Measurements from ENCODE around the gene TCEA2. TPM values are rescaled to one million over a fixed set of nuclear protein-coding genes. Genes with fewer than 3 reads are reported as not detected.

TCEA2 gene
- total and polyA plus RNA-seq, 2 of the 13 experiments (the other 11 are each of a cell fraction or from before 2014, with no cell fraction given) = 28.1 to 33.7 TPM

- TF ChIP-seq ZNF503 (CRISPR knock-in tag; IDR thresholded peaks at IDR 0.05) (no peak), ZNF101 (CRISPR knock-in tag; IDR thresholded peaks at IDR 0.05; ENCODE audit: borderline replicate concordance, low read depth) (no peak), ZNF841 (CRISPR knock-in tag; IDR thresholded peaks at IDR 0.05; ENCODE audit: borderline replicate concordance) (no peak), NFKBIZ (CRISPR knock-in tag; IDR thresholded peaks at IDR 0.05) (no peak), MIER3 (CRISPR knock-in tag; IDR thresholded peaks at IDR 0.05; ENCODE audit: borderline replicate concordance) (no peak), ZNF121 (CRISPR knock-in tag; IDR thresholded peaks at IDR 0.05) (peak; percentile 1; the same call in 1 of the 2 replicates), DMTF1 (CRISPR knock-in tag; IDR thresholded peaks at IDR 0.05) (no peak), ZKSCAN1 (IDR thresholded peaks at IDR 0.05; ENCODE audit: low read length) (no peak), ZNF577 (CRISPR knock-in tag; IDR thresholded peaks at IDR 0.05; ENCODE audit: borderline replicate concordance, low read depth) (no peak), ZSCAN20 (CRISPR knock-in tag; IDR thresholded peaks at IDR 0.05; ENCODE audit: borderline replicate concordance) (no peak), SALL2 (CRISPR knock-in tag; IDR thresholded peaks at IDR 0.05) (no peak), ZNF558 (CRISPR knock-in tag; IDR thresholded peaks at IDR 0.05; ENCODE audit: borderline replicate concordance) (0 out of 2 replicates have a peak, but pooled peaks have one; percentile 16), RFX5 (IDR thresholded peaks at IDR 0.05; ENCODE audit: low read depth, low read length) (no peak), ZNF496 (CRISPR knock-in tag; IDR thresholded peaks at IDR 0.05; ENCODE audit: insufficient replicate concordance) (no peak), ZNF460 (CRISPR knock-in tag; IDR thresholded peaks at IDR 0.05; ENCODE audit: borderline replicate concordance) (no peak)
- TF ChIP-seq, protein P1, sequence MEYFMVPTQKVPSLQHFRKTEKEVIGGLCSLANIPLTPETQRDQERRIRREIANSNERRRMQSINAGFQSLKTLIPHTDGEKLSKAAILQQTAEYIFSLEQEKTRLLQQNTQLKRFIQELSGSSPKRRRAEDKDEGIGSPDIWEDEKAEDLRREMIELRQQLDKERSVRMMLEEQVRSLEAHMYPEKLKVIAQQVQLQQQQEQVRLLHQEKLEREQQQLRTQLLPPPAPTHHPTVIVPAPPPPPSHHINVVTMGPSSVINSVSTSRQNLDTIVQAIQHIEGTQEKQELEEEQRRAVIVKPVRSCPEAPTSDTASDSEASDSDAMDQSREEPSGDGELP (IDR thresholded peaks at IDR 0.05; ENCODE audit: borderline replicate concordance, low read depth) = peak; percentile 75; the same call in 1 of the 2 replicates
- TF ChIP-seq, protein P2, sequence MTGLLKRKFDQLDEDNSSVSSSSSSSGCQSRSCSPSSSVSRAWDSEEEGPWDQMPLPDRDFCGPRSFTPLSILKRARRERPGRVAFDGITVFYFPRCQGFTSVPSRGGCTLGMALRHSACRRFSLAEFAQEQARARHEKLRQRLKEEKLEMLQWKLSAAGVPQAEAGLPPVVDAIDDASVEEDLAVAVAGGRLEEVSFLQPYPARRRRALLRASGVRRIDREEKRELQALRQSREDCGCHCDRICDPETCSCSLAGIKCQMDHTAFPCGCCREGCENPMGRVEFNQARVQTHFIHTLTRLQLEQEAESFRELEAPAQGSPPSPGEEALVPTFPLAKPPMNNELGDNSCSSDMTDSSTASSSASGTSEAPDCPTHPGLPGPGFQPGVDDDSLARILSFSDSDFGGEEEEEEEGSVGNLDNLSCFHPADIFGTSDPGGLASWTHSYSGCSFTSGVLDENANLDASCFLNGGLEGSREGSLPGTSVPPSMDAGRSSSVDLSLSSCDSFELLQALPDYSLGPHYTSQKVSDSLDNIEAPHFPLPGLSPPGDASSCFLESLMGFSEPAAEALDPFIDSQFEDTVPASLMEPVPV (CRISPR knock-in tag; IDR thresholded peaks at IDR 0.05) = peak; percentile 48
- TF ChIP-seq, protein P3, sequence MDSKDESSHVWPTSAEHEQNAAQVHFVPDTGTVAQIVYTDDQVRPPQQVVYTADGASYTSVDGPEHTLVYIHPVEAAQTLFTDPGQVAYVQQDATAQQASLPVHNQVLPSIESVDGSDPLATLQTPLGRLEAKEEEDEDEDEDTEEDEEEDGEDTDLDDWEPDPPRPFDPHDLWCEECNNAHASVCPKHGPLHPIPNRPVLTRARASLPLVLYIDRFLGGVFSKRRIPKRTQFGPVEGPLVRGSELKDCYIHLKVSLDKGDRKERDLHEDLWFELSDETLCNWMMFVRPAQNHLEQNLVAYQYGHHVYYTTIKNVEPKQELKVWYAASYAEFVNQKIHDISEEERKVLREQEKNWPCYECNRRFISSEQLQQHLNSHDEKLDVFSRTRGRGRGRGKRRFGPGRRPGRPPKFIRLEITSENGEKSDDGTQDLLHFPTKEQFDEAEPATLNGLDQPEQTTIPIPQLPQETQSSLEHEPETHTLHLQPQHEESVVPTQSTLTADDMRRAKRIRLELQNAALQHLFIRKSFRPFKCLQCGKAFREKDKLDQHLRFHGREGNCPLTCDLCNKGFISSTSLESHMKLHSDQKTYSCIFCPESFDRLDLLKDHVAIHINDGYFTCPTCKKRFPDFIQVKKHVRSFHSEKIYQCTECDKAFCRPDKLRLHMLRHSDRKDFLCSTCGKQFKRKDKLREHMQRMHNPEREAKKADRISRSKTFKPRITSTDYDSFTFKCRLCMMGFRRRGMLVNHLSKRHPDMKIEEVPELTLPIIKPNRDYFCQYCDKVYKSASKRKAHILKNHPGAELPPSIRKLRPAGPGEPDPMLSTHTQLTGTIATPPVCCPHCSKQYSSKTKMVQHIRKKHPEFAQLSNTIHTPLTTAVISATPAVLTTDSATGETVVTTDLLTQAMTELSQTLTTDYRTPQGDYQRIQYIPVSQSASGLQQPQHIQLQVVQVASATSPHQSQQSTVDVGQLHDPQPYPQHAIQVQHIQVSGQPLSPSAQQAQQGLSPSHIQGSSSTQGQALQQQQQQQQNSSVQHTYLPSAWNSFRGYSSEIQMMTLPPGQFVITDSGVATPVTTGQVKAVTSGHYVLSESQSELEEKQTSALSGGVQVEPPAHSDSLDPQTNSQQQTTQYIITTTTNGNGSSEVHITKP (CRISPR knock-in tag; IDR thresholded peaks at IDR 0.05; ENCODE audit: low read depth) = no peak
Observed at GRCh38 chr20:64036346-64037198, 26.4 kb upstream of the TCEA2 start (continued).
